PC-9 (cell line): ENCODE results near the gene MCC. TPM values are rescaled to one million over a fixed set of nuclear protein-coding genes. Genes with fewer than 3 reads are reported as not detected.

ENCODE experiments used
- BruUV-seq: library from RNA; stranded (reverse); fragments of 400-500 nt; replicated peaks from 2 replicates; lab custom pipeline; 2021; lab: Mats Ljungman, UMichigan
- CTCF ChIA-PET: fragments of 300-600 bp; sonication (Branson Sonifier 250); formaldehyde crosslinking; loops from one replicate; lab custom pipeline; 2022; ENCODE audit warnings: antibody characterized with exemption; lab: Charles Lee
- POLR2A ChIA-PET: fragments of 300-600 bp; sonication (Branson Sonifier 250); formaldehyde crosslinking; loops from one replicate; lab custom pipeline; 2022; ENCODE audit warnings: antibody characterized with exemption; ENCODE audit not compliant: unreplicated experiment; lab: Charles Lee
- DNase-seq, 2 experiments: peaks; one replicate each; pipeline versions ENCODE4 v3.0.0 to v3.0.0-alpha.2; 2015 to 2022; ENCODE audit warnings: mixed read lengths in 1 of 2
- H2AFZ ChIP-seq: fragments of 200-600 bp; sonication (generic); 2 replicates; pipeline ENCODE4 v1.8.1; 2017; ENCODE audit warnings: antibody characterized with exemption
- H3F3A ChIP-seq: fragments of 200-600 bp; sonication (generic); 2 replicates; pipeline ENCODE4 v1.8.1; 2017; ENCODE audit warnings: antibody characterized with exemption, mild to moderate bottlenecking, low read depth; ENCODE audit not compliant: insufficient read depth
- H3K27ac ChIP-seq: fragments of 200-600 bp; sonication (generic); 2 replicates; pipeline ENCODE4 v1.6.1; 2016; ENCODE audit warnings: mixed run types
- H3K27me3 ChIP-seq: fragments of 200-600 bp; sonication (generic); 2 replicates; pipeline ENCODE4 v1.6.1; 2016; ENCODE audit warnings: low read depth, mixed run types; ENCODE audit not compliant: insufficient read depth
- H3K36me3 ChIP-seq: fragments of 200-600 bp; sonication (generic); 2 replicates; pipeline ENCODE4 v1.6.1; 2016; ENCODE audit warnings: low read depth, mixed run types
- H3K4me1 ChIP-seq: fragments of 200-600 bp; sonication (generic); replicated peaks from 2 replicates; pipeline ENCODE4 v1.6.1; 2016; ENCODE audit warnings: mixed run types; ENCODE audit not compliant: insufficient read depth
- H3K4me2 ChIP-seq: fragments of 200-600 bp; sonication (generic); 2 replicates; pipeline ENCODE4 v1.6.1; 2017; ENCODE audit warnings: mixed run types
- H3K4me3 ChIP-seq: fragments of 200-600 bp; sonication (generic); 2 replicates; pipeline ENCODE4 v1.6.1; 2016; ENCODE audit warnings: mixed run types
- H3K79me2 ChIP-seq: fragments of 200-600 bp; sonication (generic); 2 replicates; pipeline ENCODE4 v1.6.1; 2017; ENCODE audit warnings: low read depth, mixed run types
- H3K9me2 ChIP-seq: fragments of 200-600 bp; sonication (generic); 2 replicates; pipeline ENCODE4 v1.8.1; 2017; ENCODE audit warnings: mild to moderate bottlenecking; ENCODE audit not compliant: insufficient read depth
- H3K9me3 ChIP-seq: fragments of 200-600 bp; sonication (generic); 2 replicates; pipeline ENCODE4 v1.8.1; 2016; ENCODE audit warnings: low read depth; ENCODE audit not compliant: insufficient read depth
- H4K20me1 ChIP-seq: fragments of 200-600 bp; sonication (generic); 2 replicates; pipeline ENCODE4 v1.8.1; 2017; ENCODE audit not compliant: insufficient read depth
- CTCF ChIP-seq: fragments of 200-600 bp; sonication (generic); conservative IDR thresholded peaks from 2 replicates; pipeline ENCODE4 v1.6.1; 2017; ENCODE audit warnings: mixed run types, antibody characterized with exemption, mild to moderate bottlenecking, moderate library complexity
- EZH2 ChIP-seq: fragments of 200-600 bp; sonication (generic); IDR thresholded peaks from 2 replicates; pipeline ENCODE4 v1.8.0; 2017; ENCODE audit warnings: antibody characterized with exemption, low read depth
- intact Hi-C: fragments of 100-400 bp; cut with micrococcal nuclease; formaldehyde crosslinking; loops from one replicate; pipeline ENCODE4 v1.10.0; 2022; ENCODE audit not compliant: unreplicated experiment
- total RNA-seq: library from RNA; stranded (reverse); gene quantifications from 2 replicates; pipeline ENCODE4 v1.2.3, GENCODE V29; 2021

Gene MCC
- total RNA-seq, 1 experiment from 2014 or later, result 2.5 TPM

GRCh38 chr5:113103330-113103729, 384.9 kb downstream of the MCC start:
- Histone ChIP-seq H3K36me3 (no peaks in the 10 kb centered on the region), H3K9me2 (no peaks in the 10 kb centered on the region), H3F3A (no peaks in the 10 kb centered on the region), H4K20me1 (no peaks in the 10 kb centered on the region), H3K4me1 (no peaks in the 10 kb centered on the region), H3K9me3 (no peaks in the 10 kb centered on the region), H3K27me3 (no peaks in the 10 kb centered on the region), H3K4me2 (no peak overlapping the region), H2AFZ (no peak overlapping the region), H3K79me2 (no peaks in the 10 kb centered on the region), H3K4me3 (no peak overlapping the region), H3K27ac (no peak overlapping the region)
- intact Hi-C loops, result no loop called here
- no TSS peak for BruUV-seq
- no peak for TF ChIP-seq CTCF
- TF ChIP-seq EZH2, result no peak
- POLR2A ChIA-PET, result interaction anchor here (0.7 kb wide), 1 partner anchor 10 kb away, joined by 3 read pairs; no protein-coding TSS in a partner anchor
- CTCF ChIA-PET, result no interaction called here
- no peak for DNase-seq

DNA sequence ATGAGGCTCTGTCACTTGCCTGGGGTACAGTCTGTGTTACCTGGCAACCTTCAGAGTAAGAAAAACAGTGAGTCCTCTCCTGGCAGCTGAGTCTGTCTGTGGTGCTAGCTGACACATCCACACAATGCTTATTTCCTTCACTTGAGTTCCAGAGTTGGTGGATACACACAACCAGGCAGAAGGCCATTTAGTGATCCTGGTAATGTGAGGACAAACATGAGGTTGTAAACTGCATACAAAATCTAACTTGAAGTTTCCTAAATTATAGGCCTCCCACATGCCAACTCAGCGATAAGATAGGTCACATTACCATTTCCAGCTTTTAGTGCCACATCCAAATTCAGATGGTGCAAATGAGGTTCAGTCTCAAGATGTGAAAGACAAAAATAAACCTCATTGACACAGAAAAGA, 386.1 kb downstream of the MCC start:
- ChIA-PET CTCF (no interaction called here), POLR2A (no interaction called here)
- no peak for DNase-seq
- Histone ChIP-seq H3K27ac (no peak overlapping the region), H3F3A (no peaks in the 10 kb centered on the region), H2AFZ (no peak overlapping the region), H4K20me1 (no peaks in the 10 kb centered on the region), H3K4me1 (no peaks in the 10 kb centered on the region), H3K4me3 (no peak overlapping the region), H3K9me3 (no peaks in the 10 kb centered on the region), H3K79me2 (no peaks in the 10 kb centered on the region), H3K27me3 (no peaks in the 10 kb centered on the region), H3K4me2 (no peak overlapping the region), H3K9me2 (no peaks in the 10 kb centered on the region), H3K36me3 (no peaks in the 10 kb centered on the region)
- TF ChIP-seq EZH2 (no peak), CTCF (no peak)
- intact Hi-C loops, result no loop called here
- no TSS peak for BruUV-seq

GRCh38 chr5:113100981-113101380, 387.3 kb downstream of the MCC start:
- Histone ChIP-seq H3K9me2 (no peaks in the 10 kb centered on the region), H4K20me1 (no peaks in the 10 kb centered on the region), H3K79me2 (no peaks in the 10 kb centered on the region), H3K27ac (no peak overlapping the region), H2AFZ (no peak overlapping the region), H3K36me3 (no peaks in the 10 kb centered on the region), H3K4me1 (no peaks in the 10 kb centered on the region), H3F3A (no peaks in the 10 kb centered on the region), H3K9me3 (no peaks in the 10 kb centered on the region), H3K4me2 (no peak overlapping the region), H3K4me3 (no peak overlapping the region), H3K27me3 (no peaks in the 10 kb centered on the region)
- DNase-seq, result no peak
- ChIA-PET POLR2A (no interaction called here), CTCF (no interaction called here)
- TF ChIP-seq CTCF (no peak), EZH2 (no peak)
- no TSS peak for BruUV-seq
- intact Hi-C loops, result no loop called here
